HG03280 (cell line): ENCODE results near the gene STUM.
"Not testable (repeated sequence)": the region's sequence is repeated elsewhere in the genome, so short reads cannot be mapped to it uniquely, and the experiment has no call there.

Experiments
- ATAC-seq: cut with Tn5 transposase; IDR thresholded peaks from one replicate; pipeline ENCODE4 v1.9.1; 2021; ENCODE audit warnings: mild to moderate bottlenecking, moderate library complexity; ENCODE audit not compliant: unreplicated experiment

The STUM gene

GRCh38 chr1:226548256-226549093 is at the start of gene STUM:
Gene STUM (plus strand): TSS chr1:226548764. CDS start chr1:226548905, 141 bp downstream.
- no peak for ATAC-seq

- ATAC-seq, result not testable (repeated sequence)
Observed at GRCh38 chr1:226499699-226500098, 48.9 kb upstream of the STUM start.

GRCh38 chr1:226506021-226506420 is 42.5 kb upstream of the STUM start:
- ATAC-seq, result no peak

GRCh38 chr1:226506921-226507320 is 41.6 kb upstream of the STUM start:
- no peak for ATAC-seq

- no peak for ATAC-seq
Observed at GRCh38 chr1:226510453-226510852, 38.1 kb upstream of the STUM start.

- no peak for ATAC-seq
Observed at GRCh38 chr1:226511296-226511695, 37.3 kb upstream of the STUM start.

- no peak for ATAC-seq
Observed at GRCh38 chr1:226512076-226512728, 36.4 kb upstream of the STUM start.

- ATAC-seq, result no peak
Observed at GRCh38 chr1:226518375-226518774, 30.2 kb upstream of the STUM start.

GRCh38 chr1:226519135-226519534 is 29.4 kb upstream of the STUM start:
- ATAC-seq, result no peak

GRCh38 chr1:226519716-226520598 is 28.6 kb upstream of the STUM start:
- ATAC-seq, result no peak

- ATAC-seq, result no peak
Observed at GRCh38 chr1:226520640-226521355, 27.8 kb upstream of the STUM start.

- no peak for ATAC-seq
Observed at GRCh38 chr1:226523646-226524406, 24.7 kb upstream of the STUM start.

- ATAC-seq, result no peak
Observed at GRCh38 chr1:226524547-226524946, 24.0 kb upstream of the STUM start.

GRCh38 chr1:226525750-226526149 is 22.8 kb upstream of the STUM start:
- no peak for ATAC-seq

- no peak for ATAC-seq
Observed at GRCh38 chr1:226526801-226527595, 21.6 kb upstream of the STUM start.

- ATAC-seq, result no peak
Observed at GRCh38 chr1:226529891-226530290, 18.7 kb upstream of the STUM start.

- ATAC-seq, result no peak
Observed at GRCh38 chr1:226530591-226530990, 18.0 kb upstream of the STUM start.

GRCh38 chr1:226531360-226532093 is 17.0 kb upstream of the STUM start:
- ATAC-seq, result no peak
